ENCODE results near the gene MTHFS.

The MTHFS gene

GRCh38 chr15:79804838-79805237 is 92.0 kb downstream of the MTHFS start:
- Histone ChIP-seq H3K27me3 (ENCODE audit: insufficient read depth, poor library complexity, severe bottlenecking) (no peaks in the 10 kb centered on the region), H3K4me3 (replicated peaks; ENCODE audit: insufficient read depth, low read length) (no peak overlapping the region), H3K27ac (replicated peaks) (no peak overlapping the region)
- TF ChIP-seq GABPA (IDR thresholded peaks at IDR 0.05; ENCODE audit: low read depth) (no peak), POLR2AphosphoS5 (IDR thresholded peaks at IDR 0.05; ENCODE audit: low read depth) (no peak), SPI1 (IDR thresholded peaks at IDR 0.05; ENCODE audit: borderline replicate concordance, low read depth) (no peak), REST (IDR thresholded peaks at IDR 0.05; ENCODE audit: insufficient replicate concordance, low read depth) (no peak), CTCF (IDR thresholded peaks at IDR 0.05; ENCODE audit: insufficient read depth, low read length) (no peak)
- DNase-seq (ENCODE audit: low read depth in 1 of 2, low spot score in 1 of 2) = no peak

DNA sequence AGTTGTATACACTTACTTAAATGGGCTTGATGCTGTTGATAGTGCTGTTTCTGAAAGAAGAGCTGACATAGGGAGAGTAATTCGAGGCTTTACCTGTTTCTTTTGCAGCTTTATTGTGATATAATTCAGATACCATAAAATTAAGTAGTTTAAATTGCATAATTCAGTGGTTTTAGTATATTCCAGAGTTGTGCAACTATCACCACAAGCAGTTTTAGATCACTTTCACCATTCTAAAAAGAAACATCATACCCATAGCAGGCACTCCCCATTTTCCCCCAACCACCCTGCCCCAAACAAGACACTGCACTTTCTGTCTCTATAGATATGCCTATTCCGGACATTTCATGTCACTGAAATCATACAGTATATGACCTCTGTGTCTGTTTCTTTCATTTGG is 98.5 kb downstream of the MTHFS start:
- DNase-seq (ENCODE audit: low read depth in 1 of 2, low spot score in 1 of 2) = peak; percentile 19 to 39
- no peaks in the 10 kb centered on the region for H3K27me3 ChIP-seq (ENCODE audit: insufficient read depth, poor library complexity, severe bottlenecking)

More for the DNA sequence above, 98.5 kb downstream of the MTHFS start:
- TF ChIP-seq CTCF (IDR thresholded peaks at IDR 0.05; ENCODE audit: insufficient read depth, low read length) (no peak), GABPA (IDR thresholded peaks at IDR 0.05; ENCODE audit: low read depth) (no peak), POLR2AphosphoS5 (IDR thresholded peaks at IDR 0.05; ENCODE audit: low read depth) (no peak), SPI1 (IDR thresholded peaks at IDR 0.05; ENCODE audit: borderline replicate concordance, low read depth) (no peak), REST (IDR thresholded peaks at IDR 0.05; ENCODE audit: insufficient replicate concordance, low read depth) (no peak)
- Histone ChIP-seq H3K4me3 (replicated peaks; ENCODE audit: insufficient read depth, low read length) (no peak overlapping the region), H3K27ac (replicated peaks) (no peak overlapping the region)
